ENCODE results near the gene MDM2.
"Not testable (repeated sequence)": the region's sequence is repeated elsewhere in the genome, so short reads cannot be mapped to it uniquely, and the experiment has no call there.

Gene MDM2

DNA sequence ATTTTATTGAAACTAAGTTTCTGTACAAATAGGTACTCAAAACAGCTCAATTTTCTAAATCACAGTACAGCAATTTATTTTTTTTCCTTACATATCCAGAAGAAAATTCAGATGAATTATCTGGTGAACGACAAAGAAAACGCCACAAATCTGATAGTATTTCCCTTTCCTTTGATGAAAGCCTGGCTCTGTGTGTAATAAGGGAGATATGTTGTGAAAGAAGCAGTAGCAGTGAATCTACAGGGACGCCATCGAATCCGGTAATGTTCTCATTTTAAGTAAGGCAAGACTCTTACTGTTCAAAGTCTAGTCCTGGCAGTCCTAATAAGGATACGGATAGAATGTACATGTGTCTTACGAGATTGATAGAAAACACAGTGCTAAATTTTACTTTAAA lies 20.7 kb downstream of the MDM2 start:
- DNase-seq = no peak

DNA sequence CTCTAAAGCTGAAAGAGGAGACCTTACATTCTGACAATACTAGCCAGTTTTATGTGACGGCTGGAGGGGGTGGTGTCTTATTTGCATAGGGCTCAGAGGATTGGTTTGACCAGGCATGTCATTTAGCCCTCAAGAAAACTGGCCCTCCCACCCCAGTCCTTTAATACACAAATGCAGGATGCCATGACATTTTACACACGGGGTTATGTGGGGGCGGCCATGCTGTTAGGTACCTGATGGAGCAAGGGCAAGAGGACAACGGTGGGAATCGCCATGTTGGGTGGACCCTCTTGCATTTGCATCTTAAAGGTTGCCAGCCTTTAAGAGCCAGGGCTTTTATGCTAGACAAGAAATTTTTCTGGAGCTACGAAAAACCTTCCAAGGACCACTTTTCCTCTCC lies 23.3 kb downstream of the MDM2 start:
- no peak for DNase-seq

DNA sequence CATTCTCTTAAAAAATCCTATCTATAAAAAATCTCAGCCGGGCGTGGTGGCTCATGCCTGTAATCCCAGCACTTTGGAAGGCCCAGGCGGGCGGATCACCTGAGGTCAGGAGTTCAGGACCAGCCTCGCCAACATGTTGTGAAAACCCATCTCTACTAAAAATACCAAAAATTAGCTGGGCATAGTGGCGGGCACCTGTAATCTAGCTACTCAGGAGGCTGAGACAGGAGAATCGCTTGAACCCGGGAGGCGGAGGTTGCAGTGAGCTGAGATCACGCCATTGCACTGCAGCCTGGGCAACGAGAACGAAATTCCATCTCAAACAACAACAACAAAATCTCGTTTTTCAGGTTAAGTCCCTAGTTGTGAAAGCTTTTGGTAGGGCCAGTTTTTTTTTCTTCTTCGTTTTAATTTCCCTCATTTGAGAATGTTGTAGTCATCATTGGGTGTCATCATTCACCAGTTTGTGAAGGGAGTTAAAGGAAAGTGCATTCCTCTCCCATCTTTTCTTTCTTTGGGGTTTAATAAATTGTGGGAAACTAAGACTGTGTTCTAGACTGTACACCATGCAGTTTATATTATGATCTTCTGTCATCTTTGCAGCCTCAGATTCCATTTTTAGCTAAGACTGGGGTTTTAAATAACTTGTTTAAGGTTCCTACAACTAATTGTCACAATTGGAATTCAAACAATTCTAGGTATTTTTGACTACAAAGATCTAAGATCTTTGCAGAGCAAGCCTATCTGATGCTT lies 23.9 kb downstream of the MDM2 start:
- DNase-seq = no peak

DNA sequence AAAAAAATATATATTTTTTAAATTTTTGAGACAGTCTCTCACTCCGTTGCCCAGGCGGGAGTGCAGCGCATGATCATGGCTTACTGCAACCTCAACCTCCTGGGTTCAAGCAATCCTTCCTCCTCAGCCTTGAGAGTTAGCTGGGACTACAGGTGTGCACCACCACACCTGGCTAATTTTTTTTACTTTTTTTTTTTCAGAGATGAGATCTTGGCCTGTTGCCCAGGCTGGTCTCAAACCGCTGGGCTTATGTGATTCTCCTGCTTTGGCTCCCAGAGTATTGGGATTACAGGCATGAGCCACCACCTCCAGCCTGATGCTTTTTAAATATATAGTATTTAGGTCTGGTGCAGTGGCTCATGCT lies 24.5 kb downstream of the MDM2 start:
- no peak for DNase-seq

GRCh38 chr12:68833508-68833907 lies 25.5 kb downstream of the MDM2 start:
- no peak for DNase-seq

DNA sequence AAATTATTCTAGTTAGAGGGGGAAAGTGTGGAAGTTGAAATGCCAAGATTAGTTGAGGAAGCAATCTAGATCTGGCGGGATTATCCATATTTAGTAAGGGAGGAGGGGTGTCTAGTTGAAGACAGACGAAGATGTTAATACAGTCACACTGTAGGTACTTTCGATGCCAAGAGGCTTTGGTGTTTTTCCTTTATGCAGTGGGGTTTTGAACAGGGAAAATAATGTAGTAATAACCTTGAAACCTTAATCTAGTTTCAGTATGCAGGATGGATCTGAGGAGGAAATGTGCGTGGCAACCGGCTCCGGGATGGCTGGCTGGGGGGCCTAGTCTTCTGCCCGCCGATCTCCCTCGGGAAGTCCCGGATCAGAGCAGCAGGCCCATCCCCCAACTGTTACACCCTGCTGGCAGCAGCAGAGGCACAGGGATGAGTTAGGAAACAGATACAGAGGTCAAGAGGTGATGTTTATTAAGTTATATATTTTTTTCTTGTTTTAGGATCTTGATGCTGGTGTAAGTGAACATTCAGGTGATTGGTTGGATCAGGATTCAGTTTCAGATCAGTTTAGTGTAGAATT lies 27.4 kb downstream of the MDM2 start:
- no peak for DNase-seq

DNA sequence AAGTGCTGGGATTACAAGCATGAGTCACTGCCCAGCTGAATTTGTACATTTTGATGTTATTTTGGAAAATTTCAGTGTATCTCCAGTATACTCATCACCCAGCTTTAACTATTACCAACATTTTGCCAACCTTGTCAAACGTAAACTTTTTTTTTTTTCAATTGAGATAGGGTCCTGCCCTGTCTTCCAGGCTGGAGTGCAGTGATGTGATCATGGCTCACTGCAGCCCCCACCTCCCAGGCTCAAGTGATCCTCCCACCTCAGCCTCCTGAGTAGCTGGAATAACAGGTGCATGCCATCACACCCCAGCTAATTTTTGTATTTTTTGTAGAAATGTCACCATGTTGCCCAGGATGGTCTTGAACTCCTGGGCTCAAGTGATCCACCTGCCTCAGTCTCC lies 29.2 kb downstream of the MDM2 start:
- no peak for DNase-seq

DNA sequence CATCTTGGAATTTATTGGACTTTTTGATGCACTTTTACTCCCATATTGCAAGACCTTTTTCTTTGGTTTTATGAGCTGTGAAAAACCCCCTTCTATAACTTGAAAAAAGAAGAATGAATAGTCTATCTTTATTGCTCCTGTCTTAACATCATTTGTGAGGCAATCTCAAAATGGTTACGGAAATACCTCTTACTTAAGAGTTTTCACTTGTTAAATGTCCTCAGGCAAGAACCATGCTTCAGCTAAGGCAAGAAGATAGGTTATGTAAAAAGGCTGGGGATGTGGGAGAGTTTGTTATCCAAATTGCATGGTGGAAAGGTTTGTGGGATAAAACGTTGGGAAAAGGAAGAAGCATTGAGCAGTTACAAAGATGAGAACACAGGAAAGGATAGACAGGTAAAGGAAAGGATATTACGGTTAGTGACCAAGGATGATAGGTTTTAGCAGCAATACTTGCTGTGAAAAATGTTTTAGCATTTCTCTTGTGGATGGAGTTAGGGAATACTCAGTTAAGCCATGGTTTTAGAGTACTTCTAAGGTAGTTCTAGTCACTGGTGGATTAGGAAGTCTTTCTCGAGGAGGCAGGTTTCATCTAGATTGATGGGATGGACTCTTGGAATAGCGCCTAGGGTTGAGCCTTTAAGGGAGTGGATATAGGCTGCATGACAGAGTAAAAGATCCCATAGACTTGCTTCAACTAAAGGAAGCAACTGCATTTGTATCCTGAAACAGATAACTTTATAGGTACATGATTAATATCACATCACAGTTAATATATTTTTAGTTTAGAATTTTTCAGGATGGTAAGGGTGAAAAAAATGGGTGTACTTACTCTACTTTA lies 30.3 kb downstream of the MDM2 start:
- DNase-seq = no peak

DNA sequence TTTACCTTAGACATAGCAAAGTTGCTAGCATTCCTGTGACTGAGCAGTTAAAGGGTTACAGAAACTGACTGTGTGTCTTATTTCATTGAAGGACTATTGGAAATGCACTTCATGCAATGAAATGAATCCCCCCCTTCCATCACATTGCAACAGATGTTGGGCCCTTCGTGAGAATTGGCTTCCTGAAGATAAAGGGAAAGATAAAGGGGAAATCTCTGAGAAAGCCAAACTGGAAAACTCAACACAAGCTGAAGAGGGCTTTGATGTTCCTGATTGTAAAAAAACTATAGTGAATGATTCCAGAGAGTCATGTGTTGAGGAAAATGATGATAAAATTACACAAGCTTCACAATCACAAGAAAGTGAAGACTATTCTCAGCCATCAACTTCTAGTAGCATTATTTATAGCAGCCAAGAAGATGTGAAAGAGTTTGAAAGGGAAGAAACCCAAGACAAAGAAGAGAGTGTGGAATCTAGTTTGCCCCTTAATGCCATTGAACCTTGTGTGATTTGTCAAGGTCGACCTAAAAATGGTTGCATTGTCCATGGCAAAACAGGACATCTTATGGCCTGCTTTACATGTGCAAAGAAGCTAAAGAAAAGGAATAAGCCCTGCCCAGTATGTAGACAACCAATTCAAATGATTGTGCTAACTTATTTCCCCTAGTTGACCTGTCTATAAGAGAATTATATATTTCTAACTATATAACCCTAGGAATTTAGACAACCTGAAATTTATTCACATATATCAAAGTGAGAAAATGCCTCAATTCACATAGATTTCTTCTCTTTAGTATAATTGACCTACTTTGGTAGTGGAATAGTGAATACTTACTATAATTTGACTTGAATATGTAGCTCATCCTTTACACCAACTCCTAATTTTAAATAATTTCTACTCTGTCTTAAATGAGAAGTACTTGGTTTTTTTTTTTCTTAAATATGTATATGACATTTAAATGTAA lies 31.5 kb downstream of the MDM2 start:
- no peak for DNase-seq

DNA sequence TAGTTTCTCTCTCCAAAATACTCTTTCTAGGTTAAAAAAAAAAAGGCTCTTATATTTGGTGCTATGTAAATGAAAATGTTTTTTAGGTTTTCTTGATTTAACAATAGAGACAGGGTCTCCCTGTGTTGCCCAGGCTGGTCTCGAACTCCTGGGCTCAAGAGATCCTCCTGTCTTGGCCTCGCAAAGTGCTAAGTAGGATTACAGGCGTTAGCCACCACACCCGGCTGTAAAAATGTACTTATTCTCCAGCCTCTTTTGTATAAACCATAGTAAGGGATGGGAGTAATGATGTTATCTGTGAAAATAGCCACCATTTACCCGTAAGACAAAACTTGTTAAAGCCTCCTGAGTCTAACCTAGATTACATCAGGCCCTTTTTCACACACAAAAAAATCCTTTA lies 33.2 kb downstream of the MDM2 start:
- DNase-seq = not testable (repeated sequence)

- DNase-seq = no peak
Observed at GRCh38 chr12:68841717-68842116, 33.7 kb downstream of the MDM2 start.

DNA sequence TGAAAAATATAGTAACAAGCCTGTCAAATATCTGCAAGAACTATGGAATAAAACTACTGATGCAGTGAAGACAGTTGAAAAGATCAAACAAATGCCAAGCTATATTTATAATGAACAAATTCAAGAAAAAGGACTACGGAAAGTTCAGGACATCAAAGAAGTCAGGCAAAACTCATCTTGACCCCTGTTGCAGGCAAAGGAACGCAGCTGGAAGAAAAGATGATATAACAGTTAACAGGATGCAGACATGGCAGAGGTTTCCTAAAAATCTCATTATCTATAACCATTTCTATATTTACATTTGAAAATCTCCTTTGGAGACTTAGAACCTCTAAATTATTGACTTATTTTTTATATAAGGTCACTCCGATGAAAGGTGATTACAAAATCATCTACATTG lies 34.1 kb downstream of the MDM2 start:
- no peak for DNase-seq

GRCh38 chr12:68842784-68843567 lies 35.0 kb downstream of the MDM2 start:
- DNase-seq = no peak

DNA sequence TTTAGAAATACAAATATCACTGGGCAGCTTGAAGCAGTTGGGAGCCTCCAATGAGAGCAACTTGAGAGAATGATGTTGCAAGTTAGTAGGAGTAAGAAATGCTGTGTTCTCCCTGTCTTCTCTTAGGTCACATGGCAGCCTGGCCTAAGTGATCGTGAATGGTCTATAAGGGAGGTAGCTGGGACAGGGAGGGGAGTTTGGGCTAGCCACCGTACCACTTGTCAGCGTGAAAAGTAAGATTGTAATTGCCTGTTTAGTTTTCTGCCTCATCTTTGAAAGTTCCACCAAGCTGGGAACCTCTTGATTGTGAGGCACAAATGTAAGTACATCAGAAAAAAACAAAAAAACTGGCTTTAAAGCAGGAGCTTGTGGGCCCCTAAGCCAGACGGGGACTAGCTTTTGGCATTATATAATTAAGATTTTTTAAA lies 36.4 kb downstream of the MDM2 start:
- no peak for DNase-seq

- no peak for DNase-seq
Observed at GRCh38 chr12:68844788-68845695, 37.1 kb downstream of the MDM2 start.

DNA sequence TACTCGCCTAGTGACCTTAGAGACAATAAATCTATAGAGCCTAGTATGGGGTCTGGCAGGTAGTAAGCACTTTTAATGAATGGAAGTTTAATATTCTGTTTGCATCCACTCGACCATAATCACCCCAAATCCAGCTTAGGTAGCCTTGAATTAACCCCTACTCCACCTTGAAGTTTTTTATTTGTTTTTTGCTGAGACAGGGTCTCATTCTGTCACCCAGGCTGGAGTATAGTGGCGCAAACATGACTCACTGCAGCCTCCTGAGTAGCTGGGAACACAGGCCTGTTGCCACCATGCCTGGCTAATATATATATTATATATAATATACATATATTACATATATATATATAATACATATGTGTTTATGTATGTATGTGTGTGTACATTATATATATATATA lies 38.8 kb downstream of the MDM2 start:
- no peak for DNase-seq

- DNase-seq = no peak
Observed at GRCh38 chr12:68850390-68850789, 42.4 kb downstream of the MDM2 start.

- DNase-seq = no peak
Observed at GRCh38 chr12:68851592-68852306, 43.8 kb downstream of the MDM2 start.

DNA sequence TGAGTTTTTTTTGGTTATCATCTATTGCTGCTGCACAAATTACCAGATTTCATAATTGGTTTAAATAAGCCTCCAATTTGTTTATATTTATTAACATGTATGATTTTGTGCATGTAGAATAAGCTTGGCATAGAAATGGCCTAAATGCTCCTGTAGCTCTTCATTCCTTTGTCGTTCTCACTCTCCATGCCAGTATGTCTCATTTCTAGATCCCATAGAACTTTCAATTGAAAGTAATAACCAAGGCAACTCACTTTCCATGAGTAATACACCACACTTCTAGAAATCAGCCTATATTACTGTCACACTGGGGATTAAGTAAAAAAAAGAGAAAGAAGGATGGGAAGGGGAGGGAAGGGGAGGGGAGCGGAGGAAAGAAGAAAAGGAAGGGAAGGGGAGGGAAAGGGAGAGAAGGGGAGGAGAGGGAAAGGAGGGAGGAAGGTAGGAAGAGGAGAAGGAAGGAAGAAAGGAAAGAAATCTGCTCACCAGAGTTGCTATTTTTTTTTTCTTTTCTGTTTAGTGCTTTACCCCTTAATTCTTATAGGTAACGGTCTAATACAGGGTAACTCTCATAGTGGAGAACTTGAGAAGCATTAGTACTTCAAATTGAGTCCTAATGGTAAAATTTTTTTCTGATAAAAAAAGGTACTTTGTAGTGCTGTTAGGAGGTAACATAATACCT lies 45.6 kb downstream of the MDM2 start:
- no peak for DNase-seq

- DNase-seq = no peak
Observed at GRCh38 chr12:68854078-68854468, 46.1 kb downstream of the MDM2 start.

Data from SIG-M5 (cell line).